ENCODE measurements around the gene CYB561A3.

Gene CYB561A3

GRCh38 chr11:61336171-61336935 is 25.3 kb downstream of the CYB561A3 start:
- no peak for TF ChIP-seq JUND (IDR thresholded peaks at IDR 0.05; ENCODE audit: low read depth)
- in situ Hi-C loops (cut with HindIII; ENCODE audit: low pct_unique_long_range_greater_than_20kb, low sequenced_read_pairs) = no loop called here
- DNase-seq (ENCODE audit: low read depth in 1 of 2, low spot score in 1 of 2) = peak; percentile 90 to 94

- TF ChIP-seq JUND (IDR thresholded peaks at IDR 0.05; ENCODE audit: low read depth) = no peak
- in situ Hi-C loops (cut with HindIII; ENCODE audit: low pct_unique_long_range_greater_than_20kb, low sequenced_read_pairs) = no loop called here
- DNase-seq (ENCODE audit: low read depth in 1 of 2, low spot score in 1 of 2) = no peak
These were observed 26.3 kb downstream of the CYB561A3 start for GRCh38 chr11:61335355-61335710.

- no peak for DNase-seq (ENCODE audit: low read depth in 1 of 2, low spot score in 1 of 2)
- no peak for TF ChIP-seq JUND (IDR thresholded peaks at IDR 0.05; ENCODE audit: low read depth)
- in situ Hi-C loops (cut with HindIII; ENCODE audit: low pct_unique_long_range_greater_than_20kb, low sequenced_read_pairs) = no loop called here
These were observed 27.0 kb downstream of the CYB561A3 start for GRCh38 chr11:61334434-61335354.

- no peak for TF ChIP-seq JUND (IDR thresholded peaks at IDR 0.05; ENCODE audit: low read depth)
- in situ Hi-C loops (cut with HindIII; ENCODE audit: low pct_unique_long_range_greater_than_20kb, low sequenced_read_pairs) = no loop called here
- no peak for DNase-seq (ENCODE audit: low read depth in 1 of 2, low spot score in 1 of 2)
These were observed 27.9 kb downstream of the CYB561A3 start for GRCh38 chr11:61333550-61334433.

- in situ Hi-C loops (cut with HindIII; ENCODE audit: low pct_unique_long_range_greater_than_20kb, low sequenced_read_pairs) = no loop called here
- DNase-seq (ENCODE audit: low read depth in 1 of 2, low spot score in 1 of 2) = peak; percentile 97 to 99
- TF ChIP-seq JUND (IDR thresholded peaks at IDR 0.05; ENCODE audit: low read depth) = no peak; the same call in 1 of the 2 replicates
These were observed 28.7 kb downstream of the CYB561A3 start, which contains the start of the genes DDB1 and TKFC for GRCh38 chr11:61332797-61333549. Gene DDB1, minus strand, starts transcription at chr11:61333105. Its CDS starts 137 bp downstream, at chr11:61332968. Gene TKFC, plus strand, starts transcription at chr11:61333228. Its CDS starts 1,501 bp downstream, at chr11:61334729.

- DNase-seq (ENCODE audit: low read depth in 1 of 2, low spot score in 1 of 2) = peak; percentile 44 to 60
- TF ChIP-seq JUND (IDR thresholded peaks at IDR 0.05; ENCODE audit: low read depth) = no peak
- in situ Hi-C loops (cut with HindIII; ENCODE audit: low pct_unique_long_range_greater_than_20kb, low sequenced_read_pairs) = no loop called here
These were observed 29.3 kb downstream of the CYB561A3 start for GRCh38 chr11:61332281-61332796.

GRCh38 chr11:61331651-61332050 is 30.0 kb downstream of the CYB561A3 start:
- in situ Hi-C loops (cut with HindIII; ENCODE audit: low pct_unique_long_range_greater_than_20kb, low sequenced_read_pairs) = no loop called here
- TF ChIP-seq JUND (IDR thresholded peaks at IDR 0.05; ENCODE audit: low read depth) = no peak
- no peak for DNase-seq (ENCODE audit: low read depth in 1 of 2, low spot score in 1 of 2)

- DNase-seq (ENCODE audit: low read depth in 1 of 2, low spot score in 1 of 2) = peak in 1 of 2 experiments; percentile 31
- no peak for TF ChIP-seq JUND (IDR thresholded peaks at IDR 0.05; ENCODE audit: low read depth)
- in situ Hi-C loops (cut with HindIII; ENCODE audit: low pct_unique_long_range_greater_than_20kb, low sequenced_read_pairs) = no loop called here
These were observed 31.8 kb downstream of the CYB561A3 start for GRCh38 chr11:61329871-61330270.

- no peak for DNase-seq (ENCODE audit: low read depth in 1 of 2, low spot score in 1 of 2)
- in situ Hi-C loops (cut with HindIII; ENCODE audit: low pct_unique_long_range_greater_than_20kb, low sequenced_read_pairs) = no loop called here
- no peak for TF ChIP-seq JUND (IDR thresholded peaks at IDR 0.05; ENCODE audit: low read depth)
These were observed 33.3 kb downstream of the CYB561A3 start for GRCh38 chr11:61328351-61328750.

GRCh38 chr11:61327669-61328071 is 34.0 kb downstream of the CYB561A3 start:
- in situ Hi-C loops (cut with HindIII; ENCODE audit: low pct_unique_long_range_greater_than_20kb, low sequenced_read_pairs) = no loop called here
- TF ChIP-seq JUND (IDR thresholded peaks at IDR 0.05; ENCODE audit: low read depth) = no peak
- DNase-seq (ENCODE audit: low read depth in 1 of 2, low spot score in 1 of 2) = no peak

Measured in T47D (cell line).